SKM-1 (cell line): Measurements from ENCODE around the gene PERCC1.
"Not testable (repeated sequence)": the region's sequence is repeated elsewhere in the genome, so short reads cannot be mapped to it uniquely, and the experiment has no call there.

Experiments
- DNase-seq: peaks from one replicate; lab custom pipeline; 2025; ENCODE audit not compliant: unreplicated experiment; lab: John Stamatoyannopoulos, UW

PERCC1 gene

GRCh38 chr16:1466054-1466453, 35.2 kb downstream of the PERCC1 start:
- no peak for DNase-seq

- DNase-seq, result no peak
These were observed 36.2 kb downstream of the PERCC1 start for GRCh38 chr16:1466968-1467521.

GRCh38 chr16:1468426-1468810, 37.5 kb downstream of the PERCC1 start:
- DNase-seq, result no peak

GRCh38 chr16:1469141-1469540, 38.3 kb downstream of the PERCC1 start:
- DNase-seq, result not testable (repeated sequence)

GRCh38 chr16:1469693-1470201, 38.9 kb downstream of the PERCC1 start:
- peak; percentile 83 for DNase-seq

GRCh38 chr16:1470481-1471251, 39.8 kb downstream of the PERCC1 start:
- peak; percentile 66 for DNase-seq

- DNase-seq, result no peak
These were observed 40.8 kb downstream of the PERCC1 start for GRCh38 chr16:1471569-1472194.

GRCh38 chr16:1472974-1473373, 42.1 kb downstream of the PERCC1 start:
- no peak for DNase-seq

GRCh38 chr16:1474082-1474795, 43.4 kb downstream of the PERCC1 start:
- DNase-seq, result no peak

GRCh38 chr16:1474796-1475551, 44.1 kb downstream of the PERCC1 start, which contains the start of gene CLCN7:
TSS of gene CLCN7 (minus strand) at chr16:1475028. CDS start at chr16:1474974, 54 bp downstream.
- peak; percentile 70 for DNase-seq

GRCh38 chr16:1475552-1476114, 44.8 kb downstream of the PERCC1 start:
- no peak for DNase-seq

- no peak for DNase-seq
These were observed 46.2 kb downstream of the PERCC1 start for GRCh38 chr16:1477033-1477432.

- DNase-seq, result not testable (repeated sequence)
These were observed 48.1 kb downstream of the PERCC1 start for GRCh38 chr16:1478937-1479336.

GRCh38 chr16:1481906-1482835, 51.3 kb downstream of the PERCC1 start:
- no peak for DNase-seq
